SK-N-SH treated with all-trans-retinoic acid at 6 μM for 48 hours (cell line): ENCODE results near the gene GFPT2.

Experiments used
- ATAC-seq: fragments of 200-7000 bp; cut with Tn5 transposase; 3 replicates; pipeline ENCODE4 v1.9.1; 2020; ENCODE audit warnings: mild to moderate bottlenecking, moderate library complexity
- ARNTL ChIP-seq: fragments of 450-650 bp; formaldehyde crosslinking; IDR thresholded peaks from 2 replicates; pipeline ENCODE4 v1.5.0; 2020; ENCODE audit warnings: low read depth, mild to moderate bottlenecking, moderate library complexity, borderline replicate concordance
- CREB5 ChIP-seq: fragments of 250-450 bp; sonication (Bioruptor Pico); IDR thresholded peaks from 2 replicates; pipeline ENCODE4 v1.5.1; 2020; ENCODE audit warnings: low read depth, mild to moderate bottlenecking, moderate library complexity
- CSDC2 ChIP-seq: fragments of 250-450 bp; sonication (Bioruptor Pico); IDR thresholded peaks from 2 replicates; pipeline ENCODE4 v1.5.0; 2020; ENCODE audit warnings: mild to moderate bottlenecking, moderate library complexity
- ESRRG ChIP-seq: fragments of 250-450 bp; sonication (Bioruptor Pico); IDR thresholded peaks from 2 replicates; pipeline ENCODE4 v1.6.1; 2021; ENCODE audit warnings: mild to moderate bottlenecking
- ISL1 ChIP-seq: fragments of 250-450 bp; sonication (Bioruptor Pico); IDR thresholded peaks from 2 replicates; pipeline ENCODE4 v2.1.2; 2022; ENCODE audit warnings: mild to moderate bottlenecking, moderate library complexity
- PATZ1 ChIP-seq: fragments of 250-450 bp; sonication (Bioruptor Pico); IDR thresholded peaks from 2 replicates; pipeline ENCODE4 v1.8.0; 2020; ENCODE audit warnings: mild to moderate bottlenecking, moderate library complexity, borderline replicate concordance
- RARB ChIP-seq: fragments of 250-450 bp; sonication (Bioruptor Pico); IDR thresholded peaks from 2 replicates; pipeline ENCODE4 v1.8.0; 2021; ENCODE audit warnings: mild to moderate bottlenecking, moderate library complexity
- TOX ChIP-seq: fragments of 250-450 bp; sonication (Bioruptor Pico); IDR thresholded peaks from 2 replicates; pipeline ENCODE4 v1.8.0; 2021; ENCODE audit warnings: mild to moderate bottlenecking, moderate library complexity, borderline replicate concordance
- TSHZ2 ChIP-seq: fragments of 250-450 bp; sonication (Bioruptor Pico); IDR thresholded peaks from 2 replicates; pipeline ENCODE4 v1.5.0; 2020; ENCODE audit warnings: mild to moderate bottlenecking, moderate library complexity
- ZC3H10 ChIP-seq: fragments of 250-450 bp; sonication (Bioruptor Pico); IDR thresholded peaks from 2 replicates; pipeline ENCODE4 v1.5.1; 2021; ENCODE audit warnings: mild to moderate bottlenecking, moderate library complexity
- ZFP3 ChIP-seq: fragments of 250-450 bp; sonication (Bioruptor Pico); IDR thresholded peaks from 2 replicates; pipeline ENCODE4 v1.5.0; 2020; ENCODE audit warnings: mild to moderate bottlenecking, moderate library complexity
- ZFP30 ChIP-seq: fragments of 450-650 bp; formaldehyde crosslinking; IDR thresholded peaks from 2 replicates; pipeline ENCODE4 v1.5.0; 2022; ENCODE audit warnings: mild to moderate bottlenecking, moderate library complexity
- ZNF565 ChIP-seq: fragments of 450-650 bp; formaldehyde crosslinking; conservative IDR thresholded peaks from 2 replicates; pipeline ENCODE4 v1.5.0; 2020; ENCODE audit warnings: low read depth, mild to moderate bottlenecking, moderate library complexity
- ZNF70 ChIP-seq: fragments of 450-650 bp; formaldehyde crosslinking; IDR thresholded peaks from 2 replicates; pipeline ENCODE4 v1.5.0; 2020; ENCODE audit warnings: mild to moderate bottlenecking, moderate library complexity
- TF ChIP-seq, protein P1 (sequence below): fragments of 250-450 bp; sonication (Bioruptor Pico); IDR thresholded peaks from 2 replicates; pipeline ENCODE4 v1.8.0; 2021; ENCODE audit warnings: low read depth, mild to moderate bottlenecking, moderate library complexity, borderline replicate concordance

GFPT2 gene

GRCh38 chr5:180401229-180401907 is 48.2 kb upstream of the GFPT2 start:
- TF ChIP-seq ZFP3 (CRISPR knock-in tag) (no peak), ZNF70 (CRISPR knock-in tag) (no peak), ZC3H10 (CRISPR knock-in tag) (no peak), PATZ1 (CRISPR knock-in tag) (no peak), ESRRG (CRISPR knock-in tag) (no peak), CREB5 (CRISPR knock-in tag) (no peak), ARNTL (CRISPR knock-in tag) (no peak), ZFP30 (CRISPR knock-in tag) (no peak), CSDC2 (CRISPR knock-in tag) (no peak), ISL1 (CRISPR knock-in tag) (no peak), TOX (CRISPR knock-in tag) (no peak)
- TF ChIP-seq, protein P1, sequence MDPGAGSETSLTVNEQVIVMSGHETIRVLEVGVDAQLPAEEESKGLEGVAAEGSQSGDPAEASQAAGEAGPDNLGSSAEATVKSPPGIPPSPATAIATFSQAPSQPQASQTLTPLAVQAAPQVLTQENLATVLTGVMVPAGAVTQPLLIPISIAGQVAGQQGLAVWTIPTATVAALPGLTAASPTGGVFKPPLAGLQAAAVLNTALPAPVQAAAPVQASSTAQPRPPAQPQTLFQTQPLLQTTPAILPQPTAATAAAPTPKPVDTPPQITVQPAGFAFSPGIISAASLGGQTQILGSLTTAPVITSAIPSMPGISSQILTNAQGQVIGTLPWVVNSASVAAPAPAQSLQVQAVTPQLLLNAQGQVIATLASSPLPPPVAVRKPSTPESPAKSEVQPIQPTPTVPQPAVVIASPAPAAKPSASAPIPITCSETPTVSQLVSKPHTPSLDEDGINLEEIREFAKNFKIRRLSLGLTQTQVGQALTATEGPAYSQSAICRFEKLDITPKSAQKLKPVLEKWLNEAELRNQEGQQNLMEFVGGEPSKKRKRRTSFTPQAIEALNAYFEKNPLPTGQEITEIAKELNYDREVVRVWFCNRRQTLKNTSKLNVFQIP (CRISPR knock-in tag), result no peak
- ATAC-seq, result no peak

DNA sequence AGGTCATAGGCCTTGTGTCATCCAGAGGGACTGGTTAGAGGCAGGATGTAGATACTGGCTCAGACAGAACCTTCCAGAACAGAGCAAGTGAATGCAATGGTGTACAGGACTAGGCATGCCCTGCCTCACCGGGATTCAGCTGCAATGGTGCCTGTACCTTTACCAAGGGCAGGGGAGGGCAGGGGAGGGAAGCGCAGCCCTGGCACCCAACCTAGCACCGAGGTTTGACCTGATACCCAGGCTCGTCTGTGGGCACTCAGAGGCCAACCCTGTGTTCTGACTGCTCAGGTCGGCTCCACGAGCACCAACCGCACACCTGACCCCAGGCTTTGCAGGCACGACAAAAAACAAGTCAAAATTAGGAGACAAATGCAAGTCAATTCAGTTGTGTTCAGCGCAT is 47.3 kb upstream of the GFPT2 start:
- no peak for ATAC-seq
- TF ChIP-seq RARB, result no peak
- no peak for TF ChIP-seq ISL1 (CRISPR knock-in tag)
- TF ChIP-seq ZFP3 (CRISPR knock-in tag), result no peak
- TF ChIP-seq CREB5 (CRISPR knock-in tag), result no peak
- TF ChIP-seq PATZ1 (CRISPR knock-in tag), result no peak
- TF ChIP-seq, protein P1 (CRISPR knock-in tag), result no peak
- TF ChIP-seq ZNF565, result no peak
- no peak for TF ChIP-seq TSHZ2 (CRISPR knock-in tag)
- TF ChIP-seq ESRRG (CRISPR knock-in tag), result no peak
- TF ChIP-seq ZC3H10 (CRISPR knock-in tag), result no peak
- TF ChIP-seq ZNF70 (CRISPR knock-in tag), result no peak
